GM11168 (cell line): ENCODE data around the gene ERG.

Experiments
- in situ Hi-C: fragments of 300-500 bp; cut with MboI; formaldehyde crosslinking; loops from one replicate; pipeline ENCODE4 v1.12.0; 2022; ENCODE audit warnings: low sequenced_read_pairs; ENCODE audit not compliant: unreplicated experiment

Gene ERG

GRCh38 chr21:38350684-38351083 is 147.6 kb downstream of the ERG start:
- in situ Hi-C loops: loop anchor here (25.0 kb wide), 1 partner anchor 638 kb away; no protein-coding TSS in a partner anchor

- in situ Hi-C loops: loop anchor here (25.0 kb wide), 1 partner anchor 638 kb away; no protein-coding TSS in a partner anchor
Observed at GRCh38 chr21:38349977-38350376, 148.3 kb downstream of the ERG start.

GRCh38 chr21:38349111-38349746 is 149.0 kb downstream of the ERG start:
- in situ Hi-C loops: no loop called here

- in situ Hi-C loops: no loop called here
Observed at GRCh38 chr21:38346286-38346685, 152.0 kb downstream of the ERG start.

GRCh38 chr21:38343691-38344090 is 154.6 kb downstream of the ERG start:
- in situ Hi-C loops: no loop called here

GRCh38 chr21:38342739-38343138 is 155.5 kb downstream of the ERG start:
- in situ Hi-C loops: no loop called here

GRCh38 chr21:38341546-38342012 is 156.7 kb downstream of the ERG start:
- in situ Hi-C loops: no loop called here

GRCh38 chr21:38340131-38340530 is 158.1 kb downstream of the ERG start:
- in situ Hi-C loops: no loop called here

- in situ Hi-C loops: no loop called here
Observed at GRCh38 chr21:38337793-38338192, 160.5 kb downstream of the ERG start.

GRCh38 chr21:38334866-38335265 is 163.4 kb downstream of the ERG start:
- in situ Hi-C loops: no loop called here

- in situ Hi-C loops: no loop called here
Observed at GRCh38 chr21:38333301-38334272, 164.7 kb downstream of the ERG start.

GRCh38 chr21:38330666-38331065 is 167.6 kb downstream of the ERG start:
- in situ Hi-C loops: no loop called here
